Uterus (tissue), 4 donors: Measurements from ENCODE around the gene GPR146. TPM values are rescaled to one million over a fixed set of nuclear protein-coding genes. Genes with fewer than 3 reads are reported as not detected.

Experiments
- DNase-seq, 2 donors: peaks; one replicate each; pipeline ENCODE4 v3.0.0-alpha.2; 2019 to 2020
- H3K27ac ChIP-seq, 2 donors: fragments of 200-600 bp; sonication (generic); 1 replicate in 1 of 2; 2 replicates in 1 of 2; pipeline ENCODE4 v1.5.1; 2016 to 2018
- H3K27me3 ChIP-seq, 2 donors: fragments of 200-600 bp; sonication (generic); one replicate each; pipeline ENCODE4 v1.5.1; 2018 to 2019; ENCODE audit warnings: control low read depth in 1 of 2
- H3K36me3 ChIP-seq, 2 donors: fragments of 200-600 bp; sonication (generic); one replicate each; pipeline ENCODE4 v1.5.1; 2019; ENCODE audit warnings: control low read depth in 1 of 2
- H3K4me1 ChIP-seq, 2 donors: fragments of 200-600 bp; sonication (generic); one replicate each; pipeline ENCODE4 v1.5.1; 2018 to 2019; ENCODE audit warnings: control low read depth in 1 of 2
- H3K4me3 ChIP-seq, 2 donors: fragments of 200-600 bp; sonication (generic); 1 replicate in 1 of 2; 2 replicates in 1 of 2; pipeline ENCODE4 v1.5.1; 2018 to 2019; ENCODE audit warnings: mild to moderate bottlenecking in 1 of 2
- H3K9me3 ChIP-seq, 2 donors: fragments of 200-600 bp; sonication (generic); one replicate each; pipeline ENCODE4 v1.5.1; 2019; ENCODE audit warnings: control low read depth in 1 of 2
- CTCF ChIP-seq, 4 experiments: fragments of 200-600 bp in 2 of 4; fragments of 450-650 bp in 2 of 4; sonication (generic) in 2 of 4; IDR thresholded peaks; one replicate each; pipeline ENCODE4 v1.5.1; 2016 to 2019; ENCODE audit warnings: antibody characterized with exemption in 4 of 4, mild to moderate bottlenecking in 2 of 4, moderate library complexity in 1 of 4
- POLR2A ChIP-seq, 2 donors: fragments of 450-650 bp; IDR thresholded peaks; one replicate each; pipeline ENCODE4 v1.6.1; 2016; ENCODE audit warnings: antibody characterized with exemption in 2 of 2, mild to moderate bottlenecking in 1 of 2, moderate library complexity in 1 of 2
- intact Hi-C: fragments of 100-400 bp; cut with DNase I; formaldehyde crosslinking; loops from one replicate; pipeline ENCODE4 v1.15.1; 2023; ENCODE audit warnings: low total_unique reads
- total RNA-seq, 4 donors: library from RNA; depleted of rRNA in 3 of 4; stranded (reverse); fragments of >200 nt in 3 of 4; gene quantifications; one replicate each; pipeline versions ENCODE4 v1.1.0 to v1.2.4, GENCODE V29; 2014 to 2023
- donor health status: DM: yes; HTN: yes; CAD: no.

GPR146 gene
- total RNA-seq: 100 to 1,000 TPM in 1 of 4 donors, 10 to 100 TPM in 3; 10.0 to 110 (median 32.9) TPM

- Histone ChIP-seq H3K27ac (peak within 1 kb of the TSS; percentile 85 to 87), H3K4me3 (peak within 1 kb of the TSS; percentile 39 to 54), H3K4me1 (peaks cover 3 to 7% of the 10 kb centered on the region in 2 donors), H3K27me3 (no peaks in the 10 kb centered on the region), H3K36me3 (no peaks in the 10 kb centered on the region), H3K9me3 (no peaks in the 10 kb centered on the region)
- intact Hi-C loops: no loop called here
- TF ChIP-seq POLR2A (IDR thresholded peaks at IDR 0.05) (peak; percentile 54 to 65), CTCF (IDR thresholded peaks at IDR 0.05) (peak; percentile 31 to 58 (median 49))
- DNase-seq: peak; percentile 98 to 99
Measured at GRCh38 chr7:1044189-1045068, at the start of gene GPR146. Gene GPR146 (plus strand): TSS chr7:1044546. CDS start chr7:1057516, 12,970 bp downstream.

- Histone ChIP-seq H3K4me3 (no peak overlapping the region), H3K36me3 (no peaks in the 10 kb centered on the region), H3K27me3 (no peaks in the 10 kb centered on the region), H3K4me1 (no peaks in the 10 kb centered on the region), H3K27ac (no peak overlapping the region), H3K9me3 (no peaks in the 10 kb centered on the region)
- no peak for TF ChIP-seq CTCF (IDR thresholded peaks at IDR 0.05)
- no peak for TF ChIP-seq POLR2A (IDR thresholded peaks at IDR 0.05)
- DNase-seq: no peak
- intact Hi-C loops: loop anchor here (5.0 kb wide), 1 partner anchor 143 kb away; a partner anchor contains a TSS
Measured at GRCh38 chr7:994592-995308, 49.6 kb upstream of the GPR146 start.

- no peaks in the 10 kb centered on the region for H3K36me3 ChIP-seq
- H3K4me1 ChIP-seq: no peaks in the 10 kb centered on the region
- intact Hi-C loops: no loop called here
Measured at GRCh38 chr7:995571-995970, 48.8 kb upstream of the GPR146 start.

GRCh38 chr7:996079-996872 is 48.1 kb upstream of the GPR146 start:
- Histone ChIP-seq H3K9me3 (no peaks in the 10 kb centered on the region), H3K27ac (no peak overlapping the region), H3K4me3 (no peak overlapping the region), H3K27me3 (no peaks in the 10 kb centered on the region), H3K36me3 (no peaks in the 10 kb centered on the region), H3K4me1 (no peaks in the 10 kb centered on the region)
- no peak for DNase-seq
- no peak for TF ChIP-seq CTCF (IDR thresholded peaks at IDR 0.05)
- no peak for TF ChIP-seq POLR2A (IDR thresholded peaks at IDR 0.05)
- intact Hi-C loops: no loop called here

More at GRCh38 chr7:995571-995970, 48.8 kb upstream of the GPR146 start:
- no peak for TF ChIP-seq POLR2A (IDR thresholded peaks at IDR 0.05)
- TF ChIP-seq CTCF (IDR thresholded peaks at IDR 0.05): no peak
- Histone ChIP-seq H3K4me3 (no peak overlapping the region), H3K27me3 (no peaks in the 10 kb centered on the region), H3K27ac (no peak overlapping the region), H3K9me3 (no peaks in the 10 kb centered on the region)
- DNase-seq: no peak
